Measurements from ENCODE around the gene CDR2. TPM values are rescaled to one million over a fixed set of nuclear protein-coding genes. Genes with fewer than 3 reads are reported as not detected.

CDR2 gene
- polyA plus RNA-seq, 1 donor (not counting 4 experiments of a cell fraction or from before 2014, with no cell fraction given) = 37.1 TPM

GRCh38 chr16:22394121-22394520 is 19.7 kb upstream of the CDR2 start:
- Histone ChIP-seq H3K9me1 (ENCODE audit: control insufficient read depth, extremely low read depth, insufficient read depth, low read length) (no peaks in the 10 kb centered on the region), H2AFZ (ENCODE audit: control insufficient read depth, low read length) (no peak overlapping the region), H3K36me3 (ENCODE audit: control insufficient read depth in 2 of 2, extremely low read depth in 1 of 2, insufficient read depth in 2 of 2, low read length in 2 of 2) (no peaks in the 10 kb centered on the region), H3K27ac (ENCODE audit: control insufficient read depth, insufficient read depth, low read length) (no peak overlapping the region), H3K4me1 (ENCODE audit: control insufficient read depth, extremely low read depth, insufficient read depth, low read length) (peaks cover 11% of the 10 kb centered on the region), H3K9ac (ENCODE audit: control insufficient read depth, extremely low read depth, insufficient read depth, low read length) (no peak overlapping the region), H3K9me3 (ENCODE audit: control insufficient read depth, low read depth, low read length) (no peaks in the 10 kb centered on the region), H3K79me2 (ENCODE audit: control insufficient read depth, insufficient read depth, low read length) (no peaks in the 10 kb centered on the region), H3K4me3 (ENCODE audit: control insufficient read depth in 2 of 3, extremely low read depth in 1 of 3, insufficient read depth in 2 of 3, low read depth in 1 of 3, low read length in 3 of 3) (no peak overlapping the region), H3K4me2 (ENCODE audit: control insufficient read depth, extremely low read depth, insufficient read depth, low read depth, low read length) (no peak overlapping the region), H3K27me3 (ENCODE audit: control insufficient read depth, extremely low read depth, insufficient read depth, low read length) (no peaks in the 10 kb centered on the region), H4K20me1 (ENCODE audit: control insufficient read depth, extremely low read depth, insufficient read depth, low read length) (no peaks in the 10 kb centered on the region)
- DNase-seq (ENCODE audit: low read depth, low spot score) = no peak
- TF ChIP-seq EZH2 (IDR thresholded peaks at IDR 0.05; ENCODE audit: low read length) (no peak), CTCF (optimal IDR thresholded peaks at IDR 0.05 in 1 of 3, IDR thresholded peaks at IDR 0.05 in 1 of 3, conservative IDR thresholded peaks at IDR 0.05 in 1 of 3; ENCODE audit: extremely low read depth in 1 of 3, insufficient read depth in 2 of 3, low read length in 3 of 3) (no peak)
- no peak for FAIRE-seq
- dilution Hi-C loops (cut with MboI; ENCODE audit: extremely low pct_ligation_motif_present, low sequenced_read_pairs) = no loop called here

- Histone ChIP-seq H3K36me3 (ENCODE audit: control insufficient read depth in 2 of 2, extremely low read depth in 1 of 2, insufficient read depth in 2 of 2, low read length in 2 of 2) (no peaks in the 10 kb centered on the region), H3K9me1 (ENCODE audit: control insufficient read depth, extremely low read depth, insufficient read depth, low read length) (no peaks in the 10 kb centered on the region), H3K9me3 (ENCODE audit: control insufficient read depth, low read depth, low read length) (no peaks in the 10 kb centered on the region), H2AFZ (ENCODE audit: control insufficient read depth, low read length) (no peak overlapping the region), H3K4me2 (ENCODE audit: control insufficient read depth, extremely low read depth, insufficient read depth, low read depth, low read length) (no peak overlapping the region), H4K20me1 (ENCODE audit: control insufficient read depth, extremely low read depth, insufficient read depth, low read length) (no peaks in the 10 kb centered on the region), H3K4me1 (ENCODE audit: control insufficient read depth, extremely low read depth, insufficient read depth, low read length) (no peaks in the 10 kb centered on the region), H3K9ac (ENCODE audit: control insufficient read depth, extremely low read depth, insufficient read depth, low read length) (no peak overlapping the region), H3K4me3 (ENCODE audit: control insufficient read depth in 2 of 3, extremely low read depth in 1 of 3, insufficient read depth in 2 of 3, low read depth in 1 of 3, low read length in 3 of 3) (no peak overlapping the region), H3K79me2 (ENCODE audit: control insufficient read depth, insufficient read depth, low read length) (no peaks in the 10 kb centered on the region), H3K27ac (ENCODE audit: control insufficient read depth, insufficient read depth, low read length) (no peak overlapping the region), H3K27me3 (ENCODE audit: control insufficient read depth, extremely low read depth, insufficient read depth, low read length) (no peaks in the 10 kb centered on the region)
- DNase-seq (ENCODE audit: low read depth, low spot score) (no peak), FAIRE-seq (no peak)
- no peak for TF ChIP-seq CTCF (optimal IDR thresholded peaks at IDR 0.05 in 1 of 3, IDR thresholded peaks at IDR 0.05 in 1 of 3, conservative IDR thresholded peaks at IDR 0.05 in 1 of 3; ENCODE audit: extremely low read depth in 1 of 3, insufficient read depth in 2 of 3, low read length in 3 of 3)
- no peak for TF ChIP-seq EZH2 (IDR thresholded peaks at IDR 0.05; ENCODE audit: low read length)
- dilution Hi-C loops (cut with MboI; ENCODE audit: extremely low pct_ligation_motif_present, low sequenced_read_pairs) = no loop called here
Measured at GRCh38 chr16:22388101-22388644, 13.8 kb upstream of the CDR2 start.

All from keratinocyte (primary cell).